Panc1 (cell line): ENCODE measurements around the gene CUTA. TPM values are rescaled to one million over a fixed set of nuclear protein-coding genes. Genes with fewer than 3 reads are reported as not detected.
A peak's percentile ranks its signal among the peaks of the same experiment; 100 is the strongest.

Experiments used
- ATAC-seq: fragments of 200-7000 bp; cut with Tn5 transposase; 2 replicates; pipeline ENCODE4 v1.9.1; 2020; ENCODE audit warnings: mild to moderate bottlenecking, moderate library complexity
- BruUV-seq: library from RNA; stranded (reverse); fragments of 400-500 nt; replicated peaks from 2 replicates; lab custom pipeline; 2021; lab: Mats Ljungman, UMichigan
- CTCF ChIA-PET: fragments of 300-600 bp; sonication (Branson Sonifier 250); formaldehyde crosslinking; loops from one replicate; lab custom pipeline; 2022; ENCODE audit warnings: antibody characterized with exemption; lab: Charles Lee
- POLR2A ChIA-PET: fragments of 300-600 bp; sonication (Branson Sonifier 250); formaldehyde crosslinking; loops from one replicate; lab custom pipeline; 2022; ENCODE audit warnings: antibody characterized with exemption; lab: Charles Lee
- DNase-seq: peaks from one replicate; pipeline ENCODE4 v3.0.0-alpha.2; 2010; ENCODE audit warnings: low read depth, low spot score
- H3K27ac ChIP-seq: 2 replicates; pipeline ENCODE4 v1.5.1; 2011; ENCODE audit warnings: mild to moderate bottlenecking, low read length, inconsistent platforms
- H3K27me3 ChIP-seq: fragments of 200-500 bp; sonication (Bioruptor generic); 2 replicates; pipeline ENCODE4 v1.6.0; 2014; ENCODE audit warnings: low read length, inconsistent platforms; ENCODE audit not compliant: control insufficient read depth, insufficient read depth
- H3K36me3 ChIP-seq: fragments of 200-500 bp; sonication (Bioruptor generic); 2 replicates; pipeline ENCODE4 v1.5.1; 2014; ENCODE audit warnings: inconsistent platforms, mild to moderate bottlenecking, low read length, moderate library complexity; ENCODE audit not compliant: control insufficient read depth, insufficient read depth
- H3K4me1 ChIP-seq: 2 replicates; pipeline ENCODE4 v1.5.1; 2011; ENCODE audit warnings: inconsistent platforms, mild to moderate bottlenecking, low read length, moderate library complexity; ENCODE audit not compliant: control insufficient read depth, insufficient read depth
- H3K4me3 ChIP-seq, 2 experiments: 2 replicates each; pipeline ENCODE4 v1.5.1; 2011 to 2012; ENCODE audit warnings: low read depth in 2 of 2, low read length in 2 of 2, mild to moderate bottlenecking in 2 of 2, inconsistent platforms in 1 of 2, moderate library complexity in 1 of 2
- H3K9me3 ChIP-seq: fragments of 200-500 bp; sonication (Bioruptor generic); 2 replicates; pipeline ENCODE4 v1.5.1; 2014; ENCODE audit warnings: low read depth, mild to moderate bottlenecking, inconsistent platforms, low read length, moderate library complexity; ENCODE audit not compliant: control insufficient read depth, insufficient read depth
- POLR2AphosphoS5 ChIP-seq: IDR thresholded peaks from 2 replicates; pipeline ENCODE4 v1.6.1; 2012; ENCODE audit warnings: mild to moderate bottlenecking, low read depth, low read length, moderate library complexity
- SIN3A ChIP-seq: IDR thresholded peaks from 2 replicates; pipeline ENCODE4 v1.6.1; 2012; ENCODE audit warnings: low read depth, mild to moderate bottlenecking, low read length, moderate library complexity, borderline replicate concordance; ENCODE audit not compliant: insufficient read depth
- TCF7L2 ChIP-seq: IDR thresholded peaks from 2 replicates; pipeline ENCODE4 v1.6.1; 2011; ENCODE audit warnings: mild to moderate bottlenecking, low read depth, low read length, inconsistent platforms
- in situ Hi-C: cut with HindIII; loops from 2 replicates; pipeline ENCODE4 v1.10.0; 2016; ENCODE audit warnings: low sequenced_read_pairs, low pct_unique_long_range_greater_than_20kb
- intact Hi-C: fragments of 100-400 bp; cut with micrococcal nuclease; formaldehyde crosslinking; loops from one replicate; pipeline ENCODE4 v1.10.0; 2022; ENCODE audit not compliant: unreplicated experiment
- total RNA-seq: library from RNA; stranded (reverse); gene quantifications from one replicate; pipeline ENCODE4 v1.2.1, GENCODE V29; 2021; ENCODE audit not compliant: unreplicated experiment
- TF ChIP-seq, protein P1 (sequence below), 2 experiments: IDR thresholded peaks; 2 replicates each; pipeline ENCODE4 v1.6.1; 2011 to 2012; ENCODE audit warnings: low read depth in 2 of 2, control low read depth in 1 of 2, low read length in 1 of 2, mild to moderate bottlenecking in 1 of 2, moderate library complexity in 1 of 2; ENCODE audit not compliant: insufficient read depth in 1 of 2
- TF ChIP-seq, protein P2 (sequence below): fragments of 450-650 bp; IDR thresholded peaks from 2 replicates; pipeline ENCODE4 v1.5.1; 2017; ENCODE audit warnings: mild to moderate bottlenecking

Gene CUTA
- total RNA-seq, 1 experiment from 2014 or later = 338 TPM

DNA sequence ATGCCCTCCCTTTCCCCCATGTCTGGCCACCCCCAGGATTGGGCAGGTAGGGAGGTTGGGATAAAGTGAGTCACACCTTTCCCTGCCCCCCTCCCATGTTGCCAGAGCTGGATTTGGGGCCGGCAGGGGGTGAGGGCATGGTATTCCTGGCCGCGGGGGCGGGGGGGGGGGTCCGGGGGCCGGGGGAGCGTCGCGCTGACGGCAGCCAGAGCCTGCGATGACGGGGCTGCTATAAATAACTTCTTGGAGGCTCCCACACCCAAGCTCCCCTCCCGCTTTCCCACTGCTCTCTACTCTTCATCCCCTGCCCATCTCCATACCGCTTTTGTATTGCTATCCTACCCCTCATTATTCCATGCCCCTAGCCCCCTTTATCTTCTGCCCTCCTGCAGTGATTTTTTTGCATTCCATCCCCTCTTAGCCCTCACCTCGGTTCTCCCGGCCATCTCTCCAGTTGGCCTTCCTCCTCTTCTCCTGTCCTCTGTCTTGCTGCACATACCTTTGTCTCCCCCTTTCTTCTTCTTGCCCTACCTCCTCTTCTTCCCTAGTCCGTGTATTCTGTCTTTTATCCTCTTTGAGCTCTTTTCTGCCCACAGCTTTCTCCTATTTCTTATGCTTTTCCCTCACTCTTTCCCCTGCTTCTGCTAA lies 15.8 kb upstream of the CUTA start:
- ATAC-seq (no peak), DNase-seq (no peak)
- Histone ChIP-seq H3K36me3 (peaks cover 5% of the 10 kb centered on the region; the same call in 1 of the 2 replicates), H3K9me3 (no peaks in the 10 kb centered on the region), H3K4me3 (no peak overlapping the region), H3K27ac (no peak overlapping the region), H3K27me3 (no peaks in the 10 kb centered on the region), H3K4me1 (peaks cover 24% of the 10 kb centered on the region)
- intact Hi-C loops (no loop called here), in situ Hi-C loops (no loop called here)
- CTCF ChIA-PET = no interaction called here
- POLR2A ChIA-PET = no interaction called here
- BruUV-seq = no TSS peak
- TF ChIP-seq TCF7L2 = no peak
- TF ChIP-seq, protein P1, sequence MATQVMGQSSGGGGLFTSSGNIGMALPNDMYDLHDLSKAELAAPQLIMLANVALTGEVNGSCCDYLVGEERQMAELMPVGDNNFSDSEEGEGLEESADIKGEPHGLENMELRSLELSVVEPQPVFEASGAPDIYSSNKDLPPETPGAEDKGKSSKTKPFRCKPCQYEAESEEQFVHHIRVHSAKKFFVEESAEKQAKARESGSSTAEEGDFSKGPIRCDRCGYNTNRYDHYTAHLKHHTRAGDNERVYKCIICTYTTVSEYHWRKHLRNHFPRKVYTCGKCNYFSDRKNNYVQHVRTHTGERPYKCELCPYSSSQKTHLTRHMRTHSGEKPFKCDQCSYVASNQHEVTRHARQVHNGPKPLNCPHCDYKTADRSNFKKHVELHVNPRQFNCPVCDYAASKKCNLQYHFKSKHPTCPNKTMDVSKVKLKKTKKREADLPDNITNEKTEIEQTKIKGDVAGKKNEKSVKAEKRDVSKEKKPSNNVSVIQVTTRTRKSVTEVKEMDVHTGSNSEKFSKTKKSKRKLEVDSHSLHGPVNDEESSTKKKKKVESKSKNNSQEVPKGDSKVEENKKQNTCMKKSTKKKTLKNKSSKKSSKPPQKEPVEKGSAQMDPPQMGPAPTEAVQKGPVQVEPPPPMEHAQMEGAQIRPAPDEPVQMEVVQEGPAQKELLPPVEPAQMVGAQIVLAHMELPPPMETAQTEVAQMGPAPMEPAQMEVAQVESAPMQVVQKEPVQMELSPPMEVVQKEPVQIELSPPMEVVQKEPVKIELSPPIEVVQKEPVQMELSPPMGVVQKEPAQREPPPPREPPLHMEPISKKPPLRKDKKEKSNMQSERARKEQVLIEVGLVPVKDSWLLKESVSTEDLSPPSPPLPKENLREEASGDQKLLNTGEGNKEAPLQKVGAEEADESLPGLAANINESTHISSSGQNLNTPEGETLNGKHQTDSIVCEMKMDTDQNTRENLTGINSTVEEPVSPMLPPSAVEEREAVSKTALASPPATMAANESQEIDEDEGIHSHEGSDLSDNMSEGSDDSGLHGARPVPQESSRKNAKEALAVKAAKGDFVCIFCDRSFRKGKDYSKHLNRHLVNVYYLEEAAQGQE (IDR thresholded peaks at IDR 0.05; ENCODE audit: insufficient read depth in 1 of 2, low read depth in 2 of 2, low read length in 1 of 2) = no peak
- TF ChIP-seq POLR2AphosphoS5 = no peak
- no peak for TF ChIP-seq SIN3A
- TF ChIP-seq, protein P2, sequence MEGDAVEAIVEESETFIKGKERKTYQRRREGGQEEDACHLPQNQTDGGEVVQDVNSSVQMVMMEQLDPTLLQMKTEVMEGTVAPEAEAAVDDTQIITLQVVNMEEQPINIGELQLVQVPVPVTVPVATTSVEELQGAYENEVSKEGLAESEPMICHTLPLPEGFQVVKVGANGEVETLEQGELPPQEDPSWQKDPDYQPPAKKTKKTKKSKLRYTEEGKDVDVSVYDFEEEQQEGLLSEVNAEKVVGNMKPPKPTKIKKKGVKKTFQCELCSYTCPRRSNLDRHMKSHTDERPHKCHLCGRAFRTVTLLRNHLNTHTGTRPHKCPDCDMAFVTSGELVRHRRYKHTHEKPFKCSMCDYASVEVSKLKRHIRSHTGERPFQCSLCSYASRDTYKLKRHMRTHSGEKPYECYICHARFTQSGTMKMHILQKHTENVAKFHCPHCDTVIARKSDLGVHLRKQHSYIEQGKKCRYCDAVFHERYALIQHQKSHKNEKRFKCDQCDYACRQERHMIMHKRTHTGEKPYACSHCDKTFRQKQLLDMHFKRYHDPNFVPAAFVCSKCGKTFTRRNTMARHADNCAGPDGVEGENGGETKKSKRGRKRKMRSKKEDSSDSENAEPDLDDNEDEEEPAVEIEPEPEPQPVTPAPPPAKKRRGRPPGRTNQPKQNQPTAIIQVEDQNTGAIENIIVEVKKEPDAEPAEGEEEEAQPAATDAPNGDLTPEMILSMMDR = no peak

GRCh38 chr6:33433001-33433543 lies 15.2 kb upstream of the CUTA start:
- CTCF ChIA-PET = no interaction called here
- TSS peak; percentile 49 for BruUV-seq

More at GRCh38 chr6:33433001-33433543, 15.2 kb upstream of the CUTA start:
- intact Hi-C loops = no loop called here
- Histone ChIP-seq H3K36me3 (peaks cover 5% of the 10 kb centered on the region; the same call in 1 of the 2 replicates), H3K4me1 (peaks cover 28% of the 10 kb centered on the region), H3K27ac (no peak overlapping the region), H3K27me3 (no peaks in the 10 kb centered on the region), H3K9me3 (no peaks in the 10 kb centered on the region), H3K4me3 (no peak overlapping the region)
- in situ Hi-C loops = no loop called here
- ATAC-seq (no peak), DNase-seq (no peak)
- TF ChIP-seq, protein P1 (IDR thresholded peaks at IDR 0.05; ENCODE audit: insufficient read depth in 1 of 2, low read depth in 2 of 2, low read length in 1 of 2) = no peak
- no peak for TF ChIP-seq TCF7L2
- TF ChIP-seq, protein P2 = no peak
- no peak for TF ChIP-seq SIN3A
- POLR2A ChIA-PET = no interaction called here
